GM12878 (cell line): ENCODE measurements around the gene PITPNC1.

Experiments used
- POLR2AphosphoS5 ChIP-seq: IDR thresholded peaks from 2 replicates; pipeline ENCODE4 v1.6.1; 2011; ENCODE audit warnings: mild to moderate bottlenecking, low read length, inconsistent platforms
- TF ChIP-seq, protein P1 (sequence below): IDR thresholded peaks from 2 replicates; pipeline ENCODE4 v1.6.1; 2011; ENCODE audit warnings: mild to moderate bottlenecking, low read depth, low read length, moderate library complexity; ENCODE audit not compliant: insufficient replicate concordance

DNA sequence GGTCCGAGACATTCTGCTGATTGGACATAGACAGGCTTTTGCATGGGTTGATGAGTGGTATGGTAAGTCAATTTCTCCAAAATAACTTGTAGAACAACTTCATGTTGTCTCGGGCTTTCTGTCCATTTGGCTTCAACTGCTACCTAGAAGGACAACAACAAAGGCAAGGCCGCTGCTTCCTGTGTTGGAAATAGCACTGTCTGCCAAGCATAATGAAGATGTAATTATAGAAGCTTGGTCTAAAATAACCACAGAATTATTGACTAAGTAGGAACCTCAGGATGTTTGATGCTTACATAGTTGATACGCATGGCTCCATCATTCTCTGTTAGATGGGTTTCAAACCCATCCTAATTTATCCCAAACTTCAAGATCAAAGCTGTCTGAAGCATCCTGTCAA lies 298.4 kb downstream of the PITPNC1 start:
- TF ChIP-seq, protein P1, sequence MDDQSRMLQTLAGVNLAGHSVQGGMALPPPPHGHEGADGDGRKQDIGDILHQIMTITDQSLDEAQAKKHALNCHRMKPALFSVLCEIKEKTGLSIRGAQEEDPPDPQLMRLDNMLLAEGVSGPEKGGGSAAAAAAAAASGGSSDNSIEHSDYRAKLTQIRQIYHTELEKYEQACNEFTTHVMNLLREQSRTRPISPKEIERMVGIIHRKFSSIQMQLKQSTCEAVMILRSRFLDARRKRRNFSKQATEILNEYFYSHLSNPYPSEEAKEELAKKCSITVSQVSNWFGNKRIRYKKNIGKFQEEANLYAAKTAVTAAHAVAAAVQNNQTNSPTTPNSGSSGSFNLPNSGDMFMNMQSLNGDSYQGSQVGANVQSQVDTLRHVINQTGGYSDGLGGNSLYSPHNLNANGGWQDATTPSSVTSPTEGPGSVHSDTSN, result no peak
- no peak for TF ChIP-seq POLR2AphosphoS5
